ENCODE results near the gene SZT2.
A peak's percentile ranks its signal among the peaks of the same experiment; 100 is the strongest.

Gene SZT2

DNA sequence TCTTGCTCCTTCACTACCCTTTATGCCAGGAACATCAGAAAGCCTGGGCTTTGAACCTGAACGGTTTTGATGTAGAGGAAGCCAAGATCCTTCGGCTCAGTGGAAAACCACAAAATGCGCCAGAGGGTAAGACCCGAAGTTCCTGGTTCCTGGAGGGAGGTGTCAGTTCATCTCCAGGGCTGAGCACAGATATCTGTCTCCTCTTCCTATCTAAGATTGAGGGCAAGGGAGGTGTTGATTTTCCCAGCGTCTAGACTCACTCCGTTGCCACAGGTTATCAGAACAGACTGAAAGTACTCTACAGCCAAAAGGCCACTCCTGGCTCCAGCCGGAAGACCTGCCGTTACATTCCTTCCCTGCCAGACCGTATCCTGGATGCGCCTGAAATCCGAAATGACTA lies 30.0 kb upstream of the SZT2 start:
- Histone ChIP-seq H3K4me3 (ENCODE audit: low read length) (peak overlapping the region; percentile 86), H3F3A (ENCODE audit: control insufficient read depth, insufficient read depth) (peaks cover 27% of the 10 kb centered on the region), H3K4me1 (ENCODE audit: control insufficient read depth, low read length) (peaks cover 33% of the 10 kb centered on the region), H3K79me2 (ENCODE audit: control insufficient read depth, low read length) (peaks cover 37% of the 10 kb centered on the region), H4K20me1 (ENCODE audit: control insufficient read depth, insufficient read depth, low read depth, low read length) (peaks cover 12% of the 10 kb centered on the region), H3K27me3 (ENCODE audit: control insufficient read depth, low read length) (no peaks in the 10 kb centered on the region), H3K9me2 (replicated peaks; ENCODE audit: control insufficient read depth, low read length) (no peaks in the 10 kb centered on the region), H3K9me3 (ENCODE audit: control insufficient read depth, insufficient read depth, low read length) (no peaks in the 10 kb centered on the region), H3K27ac (ENCODE audit: low read depth, low read length) (peak overlapping the region; percentile 73), H3K36me3 (ENCODE audit: control insufficient read depth, low read length) (peaks cover 59% of the 10 kb centered on the region), H3K4me2 (ENCODE audit: low read length) (peak overlapping the region; percentile 84)
- TF ChIP-seq, protein P1, sequence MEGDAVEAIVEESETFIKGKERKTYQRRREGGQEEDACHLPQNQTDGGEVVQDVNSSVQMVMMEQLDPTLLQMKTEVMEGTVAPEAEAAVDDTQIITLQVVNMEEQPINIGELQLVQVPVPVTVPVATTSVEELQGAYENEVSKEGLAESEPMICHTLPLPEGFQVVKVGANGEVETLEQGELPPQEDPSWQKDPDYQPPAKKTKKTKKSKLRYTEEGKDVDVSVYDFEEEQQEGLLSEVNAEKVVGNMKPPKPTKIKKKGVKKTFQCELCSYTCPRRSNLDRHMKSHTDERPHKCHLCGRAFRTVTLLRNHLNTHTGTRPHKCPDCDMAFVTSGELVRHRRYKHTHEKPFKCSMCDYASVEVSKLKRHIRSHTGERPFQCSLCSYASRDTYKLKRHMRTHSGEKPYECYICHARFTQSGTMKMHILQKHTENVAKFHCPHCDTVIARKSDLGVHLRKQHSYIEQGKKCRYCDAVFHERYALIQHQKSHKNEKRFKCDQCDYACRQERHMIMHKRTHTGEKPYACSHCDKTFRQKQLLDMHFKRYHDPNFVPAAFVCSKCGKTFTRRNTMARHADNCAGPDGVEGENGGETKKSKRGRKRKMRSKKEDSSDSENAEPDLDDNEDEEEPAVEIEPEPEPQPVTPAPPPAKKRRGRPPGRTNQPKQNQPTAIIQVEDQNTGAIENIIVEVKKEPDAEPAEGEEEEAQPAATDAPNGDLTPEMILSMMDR (IDR thresholded peaks at IDR 0.05; ENCODE audit: low read depth, low read length, poor library complexity, severe bottlenecking) = no peak
- no peak for TF ChIP-seq EZH2phosphoT487 (IDR thresholded peaks at IDR 0.05; ENCODE audit: borderline replicate concordance, low read length)

DNA sequence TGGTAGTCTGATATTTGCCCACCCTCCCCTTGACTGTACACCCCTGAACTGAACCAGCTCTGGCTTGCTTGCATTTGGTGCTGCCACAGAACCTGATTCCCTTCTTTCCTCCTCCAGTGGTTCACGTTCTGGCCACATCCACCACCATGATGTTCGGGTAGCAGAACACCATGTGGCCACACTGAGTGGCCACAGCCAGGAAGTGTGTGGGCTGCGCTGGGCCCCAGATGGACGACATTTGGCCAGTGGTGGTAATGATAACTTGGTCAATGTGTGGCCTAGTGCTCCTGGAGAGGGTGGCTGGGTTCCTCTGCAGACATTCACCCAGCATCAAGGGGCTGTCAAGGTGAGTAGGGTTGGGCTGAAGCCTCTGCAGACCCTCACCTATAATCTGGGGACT lies 29.1 kb upstream of the SZT2 start:
- Histone ChIP-seq H3K9me3 (ENCODE audit: control insufficient read depth, insufficient read depth, low read length) (no peaks in the 10 kb centered on the region), H3F3A (ENCODE audit: control insufficient read depth, insufficient read depth) (peaks cover 27% of the 10 kb centered on the region), H3K4me2 (ENCODE audit: low read length) (peak overlapping the region; percentile 84), H3K27ac (ENCODE audit: low read depth, low read length) (peak overlapping the region; percentile 11; the same call in 1 of the 2 replicates), H3K9me2 (replicated peaks; ENCODE audit: control insufficient read depth, low read length) (no peaks in the 10 kb centered on the region), H3K4me3 (ENCODE audit: low read length) (peak overlapping the region; percentile 86), H3K36me3 (ENCODE audit: control insufficient read depth, low read length) (peaks cover 68% of the 10 kb centered on the region), H4K20me1 (ENCODE audit: control insufficient read depth, insufficient read depth, low read depth, low read length) (peaks cover 12% of the 10 kb centered on the region), H3K79me2 (ENCODE audit: control insufficient read depth, low read length) (peaks cover 46% of the 10 kb centered on the region), H3K4me1 (ENCODE audit: control insufficient read depth, low read length) (peaks cover 35% of the 10 kb centered on the region), H3K27me3 (ENCODE audit: control insufficient read depth, low read length) (no peaks in the 10 kb centered on the region)
- no peak for TF ChIP-seq EZH2phosphoT487 (IDR thresholded peaks at IDR 0.05; ENCODE audit: borderline replicate concordance, low read length)
- TF ChIP-seq, protein P1 (IDR thresholded peaks at IDR 0.05; ENCODE audit: low read depth, low read length, poor library complexity, severe bottlenecking) = no peak

DNA sequence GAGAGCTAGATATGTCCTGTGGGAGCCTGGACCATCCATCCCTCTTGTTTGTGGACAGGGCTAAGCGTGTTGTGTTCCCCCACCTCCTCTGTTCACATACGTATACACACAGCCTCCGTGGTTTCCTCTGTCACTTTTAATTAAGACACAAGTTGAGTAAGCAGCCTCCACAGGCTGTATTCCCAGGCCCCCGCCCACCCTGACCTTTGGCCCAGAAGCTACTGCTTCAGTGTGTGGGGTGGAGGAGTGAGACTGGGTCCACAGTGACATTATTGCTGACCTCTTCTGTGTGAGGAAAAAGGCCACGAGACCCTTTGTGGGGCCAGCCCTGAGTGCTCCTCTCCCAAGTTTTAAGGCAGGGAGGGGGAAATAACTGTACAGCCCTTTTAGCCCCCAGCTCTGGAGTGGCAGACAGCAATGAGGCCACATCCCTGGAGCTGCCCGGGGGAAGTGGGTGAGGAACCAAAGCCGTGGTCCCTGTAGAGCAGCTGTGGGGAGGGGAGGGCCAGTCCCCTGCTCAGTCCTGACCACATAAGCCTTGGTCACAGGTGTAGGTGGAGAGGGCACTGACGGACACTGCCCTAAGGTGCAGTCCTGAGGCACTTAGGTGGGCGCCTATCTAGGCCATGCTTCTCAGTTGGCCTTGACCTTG lies 26.3 kb upstream of the SZT2 start:
- TF ChIP-seq EZH2phosphoT487 (IDR thresholded peaks at IDR 0.05; ENCODE audit: borderline replicate concordance, low read length) = no peak
- Histone ChIP-seq H3K4me3 (ENCODE audit: low read length) (no peak overlapping the region), H4K20me1 (ENCODE audit: control insufficient read depth, insufficient read depth, low read depth, low read length) (peaks cover 12% of the 10 kb centered on the region), H3K4me2 (ENCODE audit: low read length) (no peak overlapping the region), H3K27me3 (ENCODE audit: control insufficient read depth, low read length) (no peaks in the 10 kb centered on the region), H3K4me1 (ENCODE audit: control insufficient read depth, low read length) (peaks cover 41% of the 10 kb centered on the region), H3K9me2 (replicated peaks; ENCODE audit: control insufficient read depth, low read length) (no peaks in the 10 kb centered on the region), H3K36me3 (ENCODE audit: control insufficient read depth, low read length) (peaks cover 74% of the 10 kb centered on the region), H3K79me2 (ENCODE audit: control insufficient read depth, low read length) (peaks cover 66% of the 10 kb centered on the region), H3K27ac (ENCODE audit: low read depth, low read length) (no peak overlapping the region), H3F3A (ENCODE audit: control insufficient read depth, insufficient read depth) (peaks cover 28% of the 10 kb centered on the region), H3K9me3 (ENCODE audit: control insufficient read depth, insufficient read depth, low read length) (no peaks in the 10 kb centered on the region)

DNA sequence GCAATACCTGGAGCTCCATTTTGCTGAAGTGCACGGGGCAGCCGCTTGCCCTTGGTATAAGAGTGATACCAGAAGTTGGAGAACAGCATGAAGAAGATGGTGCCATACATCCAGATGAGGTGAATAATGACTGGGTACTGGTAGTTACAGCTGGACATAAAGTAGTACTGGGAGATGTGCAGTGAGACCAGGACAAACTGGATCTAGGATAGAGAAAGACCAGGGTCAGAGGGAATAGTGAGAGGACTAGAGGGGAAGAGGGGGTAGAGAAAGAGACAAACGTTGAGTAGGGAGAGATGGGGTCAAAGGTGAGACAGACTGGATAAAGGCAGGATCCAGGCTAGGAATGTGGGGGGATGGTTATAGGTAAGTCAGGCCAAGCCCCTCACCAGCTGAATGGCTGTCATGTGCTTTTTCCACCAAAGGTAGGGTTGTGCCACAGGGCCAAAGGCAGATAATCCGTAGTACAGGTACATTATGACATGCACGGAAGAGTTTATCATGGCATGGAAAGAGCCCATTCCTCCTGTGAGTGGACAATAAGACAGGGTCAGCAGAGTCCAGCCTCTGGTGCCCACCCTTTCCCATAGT lies 25.7 kb upstream of the SZT2 start:
- H3K9me3 ChIP-seq (ENCODE audit: control insufficient read depth, insufficient read depth, low read length) = no peaks in the 10 kb centered on the region
- peaks cover 72% of the 10 kb centered on the region for H3K36me3 ChIP-seq (ENCODE audit: control insufficient read depth, low read length)
- H3K27ac ChIP-seq (ENCODE audit: low read depth, low read length) = no peak overlapping the region
- no peak overlapping the region for H3K4me2 ChIP-seq (ENCODE audit: low read length)
- H3K79me2 ChIP-seq (ENCODE audit: control insufficient read depth, low read length) = peaks cover 69% of the 10 kb centered on the region
- no peak overlapping the region for H3K4me3 ChIP-seq (ENCODE audit: low read length)
- no peaks in the 10 kb centered on the region for H3K27me3 ChIP-seq (ENCODE audit: control insufficient read depth, low read length)
- H3K4me1 ChIP-seq (ENCODE audit: control insufficient read depth, low read length) = peaks cover 47% of the 10 kb centered on the region
- peaks cover 30% of the 10 kb centered on the region for H3F3A ChIP-seq (ENCODE audit: control insufficient read depth, insufficient read depth)
- peaks cover 12% of the 10 kb centered on the region for H4K20me1 ChIP-seq (ENCODE audit: control insufficient read depth, insufficient read depth, low read depth, low read length)
- no peaks in the 10 kb centered on the region for H3K9me2 ChIP-seq (replicated peaks; ENCODE audit: control insufficient read depth, low read length)
- TF ChIP-seq EZH2phosphoT487 (IDR thresholded peaks at IDR 0.05; ENCODE audit: borderline replicate concordance, low read length) = no peak
- TF ChIP-seq, protein P1 (IDR thresholded peaks at IDR 0.05; ENCODE audit: low read depth, low read length, poor library complexity, severe bottlenecking) = no peak

All from DOHH2 (cell line).